Fibroblast of lung (primary cell): ENCODE measurements around the gene LPA. TPM values are rescaled to one million over a fixed set of nuclear protein-coding genes. Genes with fewer than 3 reads are reported as not detected.

Source experiments
- DNase-seq, 2 donors: peaks; one replicate each; pipeline versions ENCODE4 v3.0.0 to v3.0.0-alpha.2; 2010; ENCODE audit warnings: low read depth in 2 of 2
- H2AFZ ChIP-seq: 2 replicates; pipeline ENCODE4 v1.5.1; 2012; ENCODE audit warnings: low read length, control low read depth, inconsistent platforms
- H3K27ac ChIP-seq: 2 replicates; pipeline ENCODE4 v1.5.1; 2011; ENCODE audit warnings: low read length, control low read depth; ENCODE audit not compliant: insufficient read depth
- H3K27me3 ChIP-seq: 2 replicates; pipeline ENCODE4 v1.5.1; 2011; ENCODE audit warnings: mild to moderate bottlenecking, low read length; ENCODE audit not compliant: control insufficient read depth, insufficient read depth
- H3K36me3 ChIP-seq: 2 replicates; pipeline ENCODE4 v1.5.1; 2011; ENCODE audit warnings: low read length; ENCODE audit not compliant: control insufficient read depth, insufficient read depth
- H3K4me1 ChIP-seq: 2 replicates; pipeline ENCODE4 v1.5.1; 2011; ENCODE audit warnings: low read length; ENCODE audit not compliant: control insufficient read depth, insufficient read depth; ENCODE audit errors: extremely low read depth
- H3K4me2 ChIP-seq: 2 replicates; pipeline ENCODE4 v1.5.1; 2011; ENCODE audit warnings: low read length, control low read depth; ENCODE audit not compliant: insufficient read depth; ENCODE audit errors: extremely low read depth
- H3K4me3 ChIP-seq, 4 experiments: fragments of 200-600 bp in 1 of 4; sonication (generic) in 1 of 4; replicated peaks in 1 of 4; 2 replicates each; pipeline ENCODE4 v1.5.1; 2011 to 2016; ENCODE audit warnings: low read length in 4 of 4, low read depth in 3 of 4, mild to moderate bottlenecking in 3 of 4, control low read depth in 2 of 4, inconsistent platforms in 1 of 4, mixed read lengths in 1 of 4; ENCODE audit not compliant: insufficient read depth in 1 of 4; ENCODE audit errors: control extremely low read depth in 1 of 4
- H3K79me2 ChIP-seq: 2 replicates; pipeline ENCODE4 v1.5.1; 2012; ENCODE audit warnings: mild to moderate bottlenecking, low read length, inconsistent platforms; ENCODE audit not compliant: control insufficient read depth, insufficient read depth
- H3K9ac ChIP-seq: 2 replicates; pipeline ENCODE4 v1.5.1; 2011; ENCODE audit warnings: mild to moderate bottlenecking, low read length, control low read depth; ENCODE audit not compliant: insufficient read depth
- H3K9me3 ChIP-seq: 2 replicates; pipeline ENCODE4 v1.5.1; 2012; ENCODE audit warnings: low read depth, low read length; ENCODE audit not compliant: control insufficient read depth, insufficient read depth
- H4K20me1 ChIP-seq: 2 replicates; pipeline ENCODE4 v1.5.1; 2011; ENCODE audit warnings: low read length; ENCODE audit not compliant: control insufficient read depth, insufficient read depth; ENCODE audit errors: extremely low read depth
- EZH2 ChIP-seq: IDR thresholded peaks from 2 replicates; pipeline ENCODE4 v1.5.1; 2012; ENCODE audit warnings: low read length, control low read depth, mild to moderate bottlenecking; ENCODE audit errors: missing control alignments
- polyA plus RNA-seq, 2 donors: library from polyadenylated mRNA; depleted of rRNA in 1 of 2; stranded (reverse) in 1 of 2; unstranded in 1 of 2; fragments of >200 nt; gene quantifications; 2 replicates each; pipeline ENCODE4 v1.2.1, GENCODE V29; 2011 to 2012; ENCODE audit warnings: missing spikeins in 1 of 2
- total RNA-seq: library from RNA; depleted of rRNA; stranded (reverse); fragments of >200 nt; gene quantifications from 2 replicates; pipeline ENCODE4 v1.2.1, GENCODE V29; 2014
- TF ChIP-seq, protein P1 (sequence below), 2 donors: IDR thresholded peaks in 1 of 2; conservative IDR thresholded peaks in 1 of 2; 1 replicate in 1 of 2; 2 replicates in 1 of 2; pipeline ENCODE4 v1.5.1; 2011 to 2012; ENCODE audit warnings: low read length in 2 of 2, control low read depth in 1 of 2, inconsistent platforms in 1 of 2, low read depth in 1 of 2, mild to moderate bottlenecking in 1 of 2

Gene LPA
- total and polyA plus RNA-seq, 2 donors (not counting 1 experiment from before 2014, with no cell fraction given) = not detected

DNA sequence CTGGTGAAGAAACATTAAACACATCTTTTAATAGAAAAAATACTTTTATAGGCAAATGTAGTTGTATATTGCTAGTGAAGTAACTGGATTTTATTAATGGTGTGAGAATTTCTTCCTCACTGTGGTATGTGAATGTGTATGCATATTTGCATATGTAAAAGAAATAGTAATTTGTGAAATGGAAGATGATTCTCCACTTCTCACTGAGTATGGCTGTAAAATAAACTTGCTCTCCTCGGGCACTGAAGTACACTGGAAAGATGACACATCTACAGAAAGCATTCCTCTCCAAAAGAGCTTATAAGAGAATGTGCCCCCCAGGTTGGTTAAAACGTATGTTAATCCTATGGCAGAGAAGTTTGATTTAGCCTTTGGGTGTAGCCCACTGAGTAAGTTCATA, 155.5 kb downstream of the LPA start:
- H3K4me1 ChIP-seq = peaks cover 2% of the 10 kb centered on the region
- no peak overlapping the region for H3K27ac ChIP-seq
- H3K79me2 ChIP-seq = no peaks in the 10 kb centered on the region
- H3K9ac ChIP-seq = no peak overlapping the region
- no peak overlapping the region for H2AFZ ChIP-seq
- H3K9me3 ChIP-seq = no peaks in the 10 kb centered on the region
- H4K20me1 ChIP-seq = no peaks in the 10 kb centered on the region
- H3K36me3 ChIP-seq = no peaks in the 10 kb centered on the region
- H3K27me3 ChIP-seq = no peaks in the 10 kb centered on the region
- TF ChIP-seq, protein P1, sequence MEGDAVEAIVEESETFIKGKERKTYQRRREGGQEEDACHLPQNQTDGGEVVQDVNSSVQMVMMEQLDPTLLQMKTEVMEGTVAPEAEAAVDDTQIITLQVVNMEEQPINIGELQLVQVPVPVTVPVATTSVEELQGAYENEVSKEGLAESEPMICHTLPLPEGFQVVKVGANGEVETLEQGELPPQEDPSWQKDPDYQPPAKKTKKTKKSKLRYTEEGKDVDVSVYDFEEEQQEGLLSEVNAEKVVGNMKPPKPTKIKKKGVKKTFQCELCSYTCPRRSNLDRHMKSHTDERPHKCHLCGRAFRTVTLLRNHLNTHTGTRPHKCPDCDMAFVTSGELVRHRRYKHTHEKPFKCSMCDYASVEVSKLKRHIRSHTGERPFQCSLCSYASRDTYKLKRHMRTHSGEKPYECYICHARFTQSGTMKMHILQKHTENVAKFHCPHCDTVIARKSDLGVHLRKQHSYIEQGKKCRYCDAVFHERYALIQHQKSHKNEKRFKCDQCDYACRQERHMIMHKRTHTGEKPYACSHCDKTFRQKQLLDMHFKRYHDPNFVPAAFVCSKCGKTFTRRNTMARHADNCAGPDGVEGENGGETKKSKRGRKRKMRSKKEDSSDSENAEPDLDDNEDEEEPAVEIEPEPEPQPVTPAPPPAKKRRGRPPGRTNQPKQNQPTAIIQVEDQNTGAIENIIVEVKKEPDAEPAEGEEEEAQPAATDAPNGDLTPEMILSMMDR (conservative IDR thresholded peaks at IDR 0.05 in 1 of 2, IDR thresholded peaks at IDR 0.05 in 1 of 2; ENCODE audit: low read depth in 1 of 2, low read length in 2 of 2) = no peak
- no peak for TF ChIP-seq EZH2
- DNase-seq = no peak
- no peak overlapping the region for H3K4me2 ChIP-seq
- H3K4me3 ChIP-seq = no peak overlapping the region

DNA sequence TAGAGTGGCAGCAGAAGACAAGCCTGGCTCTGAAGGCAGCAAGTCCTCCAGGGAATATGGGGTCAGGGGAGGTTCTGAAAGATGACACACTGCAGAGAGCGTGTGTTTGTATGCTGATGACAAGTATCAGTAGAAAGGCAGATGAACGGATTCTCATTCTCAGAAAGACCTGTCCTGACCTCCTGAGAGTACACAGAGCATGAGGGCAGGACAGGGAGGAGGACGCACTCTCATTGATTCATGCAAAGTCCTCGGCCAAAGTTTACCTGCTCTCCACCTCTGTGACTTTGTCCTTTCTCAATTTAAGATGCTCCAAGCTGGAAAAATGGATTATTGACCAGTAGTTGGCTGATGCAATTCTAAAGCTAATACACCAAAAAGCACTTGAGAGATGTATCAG, 156.7 kb downstream of the LPA start:
- H3K79me2 ChIP-seq = no peaks in the 10 kb centered on the region
- H3K4me2 ChIP-seq = no peak overlapping the region
- H3K9ac ChIP-seq = no peak overlapping the region
- H3K4me1 ChIP-seq = peaks cover 2% of the 10 kb centered on the region
- DNase-seq = no peak
- no peak overlapping the region for H3K4me3 ChIP-seq
- no peak overlapping the region for H3K27ac ChIP-seq
- H3K36me3 ChIP-seq = no peaks in the 10 kb centered on the region
- H4K20me1 ChIP-seq = no peaks in the 10 kb centered on the region
- no peaks in the 10 kb centered on the region for H3K9me3 ChIP-seq
- no peak overlapping the region for H2AFZ ChIP-seq
- no peak for TF ChIP-seq EZH2
- TF ChIP-seq, protein P1 (conservative IDR thresholded peaks at IDR 0.05 in 1 of 2, IDR thresholded peaks at IDR 0.05 in 1 of 2; ENCODE audit: low read depth in 1 of 2, low read length in 2 of 2) = no peak
- H3K27me3 ChIP-seq = no peaks in the 10 kb centered on the region

DNA sequence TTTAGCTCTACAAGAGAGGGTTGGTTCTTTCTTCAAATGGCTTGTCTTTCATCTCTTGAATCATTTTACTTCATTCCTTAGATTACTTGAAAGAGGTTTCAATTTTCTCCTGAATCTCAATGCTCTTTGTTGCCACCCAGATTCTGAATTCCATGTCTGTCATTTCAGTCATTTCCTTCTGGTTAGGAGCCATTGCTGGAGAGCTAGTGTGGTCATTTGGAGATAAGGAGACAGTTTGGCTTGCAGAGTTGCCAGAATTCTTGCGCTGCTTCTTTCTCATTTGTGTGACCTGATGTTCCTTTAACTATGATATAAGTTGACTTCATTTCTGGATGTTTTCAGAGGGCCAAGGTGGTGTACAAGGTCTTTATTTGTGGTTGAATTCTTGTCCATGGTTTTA, 158.1 kb downstream of the LPA start:
- Histone ChIP-seq H3K36me3 (no peaks in the 10 kb centered on the region), H3K27me3 (no peaks in the 10 kb centered on the region), H3K9ac (no peak overlapping the region), H3K4me2 (no peak overlapping the region), H2AFZ (no peak overlapping the region), H4K20me1 (no peaks in the 10 kb centered on the region), H3K4me1 (peaks cover 2% of the 10 kb centered on the region), H3K9me3 (no peaks in the 10 kb centered on the region), H3K4me3 (no peak overlapping the region), H3K79me2 (no peaks in the 10 kb centered on the region), H3K27ac (no peak overlapping the region)
- DNase-seq = peak in 1 of 2 donors; percentile 49
- TF ChIP-seq, protein P1 (conservative IDR thresholded peaks at IDR 0.05 in 1 of 2, IDR thresholded peaks at IDR 0.05 in 1 of 2; ENCODE audit: low read depth in 1 of 2, low read length in 2 of 2) = no peak
- no peak for TF ChIP-seq EZH2
